AG08396 (cell line): ENCODE data around the gene IBA57.
A peak's percentile ranks its signal among the peaks of the same experiment; 100 is the strongest.

Experiments used
- DNase-seq: peaks from one replicate; pipeline ENCODE4 v3.0.0; 2012; ENCODE audit warnings: low spot score, mixed read lengths

IBA57 gene

GRCh38 chr1:228165372-228166169 lies at the start of gene IBA57:
IBA57 (plus strand) TSS chr1:228165804; CDS start chr1:228165817, 13 bp downstream.
- DNase-seq: peak; percentile 99

GRCh38 chr1:228117335-228117734 lies 48.3 kb upstream of the IBA57 start:
- DNase-seq: no peak

- no peak for DNase-seq
These were observed 47.6 kb upstream of the IBA57 start for GRCh38 chr1:228118040-228118439.

- DNase-seq: no peak
These were observed 45.3 kb upstream of the IBA57 start for GRCh38 chr1:228120351-228120750.

- no peak for DNase-seq
These were observed 44.6 kb upstream of the IBA57 start for GRCh38 chr1:228120857-228121489.

- DNase-seq: no peak
These were observed 42.6 kb upstream of the IBA57 start for GRCh38 chr1:228122921-228123441.

GRCh38 chr1:228123505-228123904 lies 42.1 kb upstream of the IBA57 start:
- no peak for DNase-seq

GRCh38 chr1:228125185-228125584 lies 40.4 kb upstream of the IBA57 start:
- no peak for DNase-seq

- DNase-seq: no peak
These were observed 33.8 kb upstream of the IBA57 start for GRCh38 chr1:228131766-228132165.

- no peak for DNase-seq
These were observed 31.0 kb upstream of the IBA57 start for GRCh38 chr1:228134591-228134990.

- no peak for DNase-seq
These were observed 28.7 kb upstream of the IBA57 start for GRCh38 chr1:228136901-228137300.

GRCh38 chr1:228139406-228139930 lies 26.1 kb upstream of the IBA57 start:
- no peak for DNase-seq

- DNase-seq: peak; percentile 98
These were observed 25.5 kb upstream of the IBA57 start, which contains the start of gene GUK1 for GRCh38 chr1:228139931-228140723. GUK1 (plus strand) TSS chr1:228140279; CDS start chr1:228140303, 24 bp downstream.

GRCh38 chr1:228140724-228141225 lies 24.8 kb upstream of the IBA57 start:
- peak; percentile 8 for DNase-seq

GRCh38 chr1:228141226-228142044 lies 24.2 kb upstream of the IBA57 start:
- DNase-seq: peak; percentile 59

- no peak for DNase-seq
These were observed 23.4 kb upstream of the IBA57 start for GRCh38 chr1:228142155-228142691.

- no peak for DNase-seq
These were observed 22.9 kb upstream of the IBA57 start for GRCh38 chr1:228142701-228143136.

- DNase-seq: no peak
These were observed 22.0 kb upstream of the IBA57 start for GRCh38 chr1:228143480-228144192.

GRCh38 chr1:228144193-228144992 lies 21.2 kb upstream of the IBA57 start:
- DNase-seq: no peak
